Epithelial cell of esophagus (primary cell): Measurements from ENCODE around the gene LHX4.

Experiments used
- DNase-seq: peaks from one replicate; pipeline ENCODE4 v3.0.0; 2010; ENCODE audit warnings: low read depth
- H3K4me3 ChIP-seq: 2 replicates; pipeline ENCODE4 v1.5.1; 2011; ENCODE audit warnings: mild to moderate bottlenecking, low read length, control low read depth
- TF ChIP-seq, protein P1 (sequence below): IDR thresholded peaks from 2 replicates; pipeline ENCODE4 v1.5.1; 2011; ENCODE audit warnings: low read depth, mild to moderate bottlenecking, low read length, control low read depth, inconsistent platforms; ENCODE audit not compliant: insufficient read depth; ENCODE audit errors: missing control alignments

Gene LHX4

DNA sequence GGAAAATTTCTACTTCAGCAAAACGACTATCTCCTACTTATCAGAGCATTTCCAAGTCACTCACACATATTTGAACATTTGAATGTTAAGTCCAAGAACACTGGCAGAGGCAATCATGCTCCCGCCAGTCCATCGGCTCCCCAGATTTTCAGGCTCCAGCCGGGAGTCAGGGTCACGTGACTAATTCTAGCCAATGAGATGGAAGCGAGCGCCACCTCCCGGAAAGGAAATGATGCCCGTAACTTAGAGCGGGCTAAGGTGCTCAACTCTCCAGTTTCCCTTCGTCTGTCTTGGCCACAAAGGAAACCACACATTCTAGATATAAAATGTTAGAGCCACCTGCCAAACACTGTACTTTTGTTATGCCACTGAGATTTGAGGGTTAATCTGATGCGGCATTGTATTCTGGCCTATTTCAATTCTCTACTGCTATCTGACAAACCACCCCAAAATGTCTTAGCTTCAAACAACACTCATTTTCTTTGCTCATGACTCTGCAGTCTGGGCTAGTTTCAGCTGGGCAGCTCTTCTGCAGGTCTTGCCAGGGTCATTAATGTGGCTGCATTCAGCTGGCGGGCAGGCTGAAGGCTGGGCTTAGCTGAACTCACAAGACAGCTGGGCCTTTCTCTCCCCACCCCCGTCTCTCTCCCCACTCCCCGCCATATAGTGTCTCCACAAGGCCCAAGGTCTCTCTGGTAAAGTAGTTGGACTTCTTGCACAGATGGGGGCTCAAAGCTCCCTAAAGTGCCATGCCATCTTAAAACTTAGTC lies 16.5 kb upstream of the LHX4 start:
- peak; percentile 22 for DNase-seq
- TF ChIP-seq, protein P1, sequence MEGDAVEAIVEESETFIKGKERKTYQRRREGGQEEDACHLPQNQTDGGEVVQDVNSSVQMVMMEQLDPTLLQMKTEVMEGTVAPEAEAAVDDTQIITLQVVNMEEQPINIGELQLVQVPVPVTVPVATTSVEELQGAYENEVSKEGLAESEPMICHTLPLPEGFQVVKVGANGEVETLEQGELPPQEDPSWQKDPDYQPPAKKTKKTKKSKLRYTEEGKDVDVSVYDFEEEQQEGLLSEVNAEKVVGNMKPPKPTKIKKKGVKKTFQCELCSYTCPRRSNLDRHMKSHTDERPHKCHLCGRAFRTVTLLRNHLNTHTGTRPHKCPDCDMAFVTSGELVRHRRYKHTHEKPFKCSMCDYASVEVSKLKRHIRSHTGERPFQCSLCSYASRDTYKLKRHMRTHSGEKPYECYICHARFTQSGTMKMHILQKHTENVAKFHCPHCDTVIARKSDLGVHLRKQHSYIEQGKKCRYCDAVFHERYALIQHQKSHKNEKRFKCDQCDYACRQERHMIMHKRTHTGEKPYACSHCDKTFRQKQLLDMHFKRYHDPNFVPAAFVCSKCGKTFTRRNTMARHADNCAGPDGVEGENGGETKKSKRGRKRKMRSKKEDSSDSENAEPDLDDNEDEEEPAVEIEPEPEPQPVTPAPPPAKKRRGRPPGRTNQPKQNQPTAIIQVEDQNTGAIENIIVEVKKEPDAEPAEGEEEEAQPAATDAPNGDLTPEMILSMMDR = no peak
- H3K4me3 ChIP-seq = no peak overlapping the region

DNA sequence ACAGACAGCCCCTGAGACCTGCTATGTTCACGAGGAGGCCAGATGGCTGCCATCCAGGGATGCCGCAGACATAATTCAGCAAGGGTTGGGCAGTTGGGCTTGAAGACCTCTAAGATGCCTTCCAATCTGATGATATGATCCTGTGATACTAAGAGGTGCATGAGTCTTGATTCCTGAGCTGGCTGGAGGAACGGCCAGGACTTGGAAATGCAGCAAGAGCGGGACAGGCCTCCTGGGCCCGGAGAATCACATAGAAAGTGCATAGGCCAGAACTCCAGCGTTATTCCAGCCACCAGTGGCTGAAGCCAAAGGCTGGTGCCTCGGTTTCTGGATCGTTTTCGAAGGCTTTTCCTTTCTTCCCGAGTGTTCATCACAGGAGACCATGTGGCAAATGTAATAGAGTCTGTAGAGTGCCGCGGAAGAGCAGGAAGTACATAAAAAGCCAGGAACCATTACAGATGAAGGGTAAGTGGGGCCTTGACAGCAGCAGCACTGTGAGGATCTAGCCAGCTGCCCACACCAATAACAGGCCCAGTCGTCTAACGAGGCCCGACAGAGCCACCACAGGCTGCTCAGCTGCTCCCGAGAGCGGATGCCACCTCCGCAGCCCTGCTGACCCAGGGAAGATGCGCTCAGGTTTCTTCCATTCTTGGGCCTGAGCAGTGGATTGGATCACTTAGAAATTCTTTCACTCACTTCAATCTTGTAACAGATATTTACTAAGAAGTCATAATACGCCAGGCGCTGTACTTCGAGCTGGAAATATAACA lies 14.0 kb upstream of the LHX4 start:
- DNase-seq = no peak
- H3K4me3 ChIP-seq = no peak overlapping the region
- TF ChIP-seq, protein P1 = no peak

DNA sequence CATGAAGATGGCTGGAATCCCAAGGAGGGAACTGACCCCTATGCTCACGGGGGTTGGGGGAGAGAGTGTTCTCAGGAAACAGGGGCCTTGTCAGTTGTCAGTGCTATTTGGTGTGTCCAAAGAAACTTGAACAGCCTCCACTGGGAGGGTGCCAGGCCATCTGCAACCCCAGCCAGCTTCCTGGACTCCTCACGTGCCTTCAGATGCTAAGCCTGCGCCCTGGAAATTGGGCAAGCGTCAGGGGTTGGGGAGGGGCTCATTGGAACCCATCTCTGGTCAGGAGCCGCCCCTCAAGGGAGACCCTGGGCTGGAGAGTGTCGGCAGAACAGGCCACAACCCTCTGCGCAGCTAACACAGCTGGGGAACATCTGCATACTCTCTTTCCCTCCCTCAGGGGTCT lies 13.1 kb upstream of the LHX4 start:
- TF ChIP-seq, protein P1 = no peak
- H3K4me3 ChIP-seq = no peak overlapping the region
- no peak for DNase-seq

DNA sequence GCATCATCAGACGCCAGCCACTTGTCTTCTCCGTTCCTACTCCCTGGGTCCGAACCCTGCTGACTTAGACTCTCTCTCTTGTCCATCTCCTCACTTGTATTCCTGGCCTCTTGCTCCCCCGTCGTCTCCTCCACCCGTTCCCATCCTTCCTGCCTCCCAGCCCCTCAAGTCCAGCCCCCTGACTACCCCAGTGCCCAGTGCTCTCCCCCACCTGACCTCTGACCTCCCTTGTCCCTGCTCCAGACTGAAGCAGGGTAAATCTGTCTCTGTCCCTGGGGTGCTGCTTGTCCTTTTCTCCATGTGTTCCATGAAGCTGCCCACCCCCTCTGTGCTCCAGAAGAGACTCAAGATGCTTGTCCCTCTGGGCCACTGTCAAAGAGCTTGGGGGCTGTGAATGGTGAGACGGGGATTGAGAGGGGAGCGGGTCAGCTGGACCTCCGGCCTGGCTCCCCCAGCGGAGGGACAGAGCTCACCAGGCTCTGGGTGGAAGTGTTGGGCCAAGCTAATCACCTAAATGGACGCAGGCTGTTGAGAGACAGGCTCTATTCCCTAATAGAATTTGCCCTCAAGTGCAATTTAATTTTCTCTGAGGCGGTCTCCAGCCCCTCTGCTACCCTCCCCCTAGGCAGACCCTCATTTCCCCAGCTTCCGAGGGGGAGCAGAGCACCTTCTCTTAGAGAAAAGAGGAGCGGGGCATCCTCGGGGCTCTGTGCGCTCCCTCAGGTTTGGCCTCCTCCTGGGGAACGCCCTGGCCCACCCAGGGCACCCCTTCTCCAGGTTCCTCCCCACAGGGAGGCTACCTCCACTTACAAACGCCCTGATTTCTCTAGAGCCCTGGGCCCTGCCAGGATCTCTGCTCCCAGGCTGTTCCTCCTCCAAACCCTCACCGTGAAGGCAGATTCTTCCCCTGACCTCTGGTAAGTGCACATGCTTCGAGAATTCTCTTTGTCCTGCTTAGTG lies 11.0 kb upstream of the LHX4 start:
- DNase-seq = no peak
- TF ChIP-seq, protein P1 = no peak

DNA sequence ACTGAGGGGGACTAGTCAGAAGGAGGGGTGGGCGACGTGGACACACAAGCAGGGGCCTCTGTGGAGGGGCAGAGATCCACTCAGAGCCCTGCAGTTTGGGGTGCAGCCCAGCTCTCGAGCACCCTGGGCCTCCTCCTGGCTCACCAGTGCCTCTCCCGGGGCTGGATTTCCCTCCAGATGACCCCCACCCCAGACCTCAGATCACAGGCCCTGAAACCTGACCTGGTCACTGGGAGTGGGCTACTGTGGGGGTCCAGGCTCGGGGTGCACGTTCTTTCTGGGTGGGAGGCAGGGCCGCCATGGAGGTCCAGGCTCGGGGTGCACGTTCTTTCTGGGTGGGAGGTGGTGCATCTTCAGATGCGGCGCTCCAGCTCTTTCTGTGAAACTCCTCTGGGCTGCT lies 10.3 kb upstream of the LHX4 start:
- TF ChIP-seq, protein P1 = no peak
- no peak for DNase-seq
- H3K4me3 ChIP-seq = no peak overlapping the region

More for the DNA sequence above, 11.0 kb upstream of the LHX4 start:
- no peak overlapping the region for H3K4me3 ChIP-seq

DNA sequence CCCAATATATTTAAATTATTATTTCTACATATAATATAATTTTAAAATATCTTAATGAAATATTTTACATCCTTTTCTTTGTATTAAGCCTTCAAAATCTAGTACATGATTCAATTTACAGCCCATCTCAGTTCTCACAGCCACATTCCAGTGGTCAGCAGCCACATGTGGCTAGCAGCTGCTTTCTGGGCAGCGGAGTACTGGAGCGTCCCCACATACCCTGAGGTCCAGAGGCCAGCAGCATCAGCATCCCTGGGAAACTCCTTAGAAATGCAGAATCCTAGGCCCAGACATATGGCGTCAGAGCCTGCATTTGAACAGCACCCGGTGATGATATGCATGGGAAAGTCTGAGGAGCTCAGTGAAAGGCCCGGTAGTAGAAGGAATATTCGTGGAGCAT lies 8.6 kb upstream of the LHX4 start:
- H3K4me3 ChIP-seq = no peak overlapping the region
- TF ChIP-seq, protein P1 = no peak
- no peak for DNase-seq
